NCI-H128 (cell line): ENCODE data around the gene UPK3A.
"Not testable (repeated sequence)": the region's sequence is repeated elsewhere in the genome, so short reads cannot be mapped to it uniquely, and the experiment has no call there.

Experiments
- DNase-seq: peaks from one replicate; lab custom pipeline; 2025; ENCODE audit not compliant: unreplicated experiment; lab: John Stamatoyannopoulos, UW

UPK3A gene

GRCh38 chr22:45278125-45278524, 6.6 kb upstream of the UPK3A start:
- no peak for DNase-seq

- no peak for DNase-seq
These were observed 4.2 kb upstream of the UPK3A start for GRCh38 chr22:45280587-45280980.

GRCh38 chr22:45281010-45281409, 3.7 kb upstream of the UPK3A start:
- no peak for DNase-seq

GRCh38 chr22:45285263-45286058, 712 bp downstream of the UPK3A start:
- no peak for DNase-seq

GRCh38 chr22:45286854-45287551, 2.3 kb downstream of the UPK3A start:
- DNase-seq = no peak

GRCh38 chr22:45290410-45290936, 5.7 kb downstream of the UPK3A start:
- peak; percentile 25 for DNase-seq

GRCh38 chr22:45291061-45291930, 6.5 kb downstream of the UPK3A start:
- no peak for DNase-seq

GRCh38 chr22:45291931-45292290, 7.2 kb downstream of the UPK3A start:
- DNase-seq = no peak

- no peak for DNase-seq
These were observed 8.1 kb downstream of the UPK3A start for GRCh38 chr22:45292731-45293442.

GRCh38 chr22:45294030-45294429, 9.3 kb downstream of the UPK3A start:
- no peak for DNase-seq

GRCh38 chr22:45295004-45295403, 10.3 kb downstream of the UPK3A start:
- not testable (repeated sequence) for DNase-seq

- DNase-seq = no peak
These were observed 10.7 kb downstream of the UPK3A start for GRCh38 chr22:45295492-45295891.

GRCh38 chr22:45296628-45297297, 12.0 kb downstream of the UPK3A start:
- DNase-seq = no peak

GRCh38 chr22:45298934-45299505, 14.3 kb downstream of the UPK3A start:
- DNase-seq = no peak

GRCh38 chr22:45302751-45303150, 18.0 kb downstream of the UPK3A start:
- no peak for DNase-seq

GRCh38 chr22:45303181-45303580, 18.4 kb downstream of the UPK3A start:
- DNase-seq = no peak

- DNase-seq = no peak
These were observed 20.2 kb downstream of the UPK3A start for GRCh38 chr22:45304971-45305370.

- DNase-seq = no peak
These were observed 20.8 kb downstream of the UPK3A start for GRCh38 chr22:45305456-45306075.

- DNase-seq = no peak
These were observed 21.4 kb downstream of the UPK3A start for GRCh38 chr22:45306139-45306538.
